Dedifferentiated amniotic fluid mesenchymal stem cell (primary cell): ENCODE results near the gene TMEM176B.

ENCODE experiments used
- DNase-seq: peaks from one replicate; pipeline ENCODE4 v3.0.0-alpha.2; 2016; ENCODE audit errors: extremely low spot score

The TMEM176B gene

GRCh38 chr7:150753239-150753638, 46.9 kb downstream of the TMEM176B start:
- DNase-seq, result no peak

- DNase-seq, result no peak
Observed at GRCh38 chr7:150751702-150752101, 48.5 kb downstream of the TMEM176B start.

- no peak for DNase-seq
Observed at GRCh38 chr7:150748376-150748775, 51.8 kb downstream of the TMEM176B start.

- DNase-seq, result no peak
Observed at GRCh38 chr7:150746921-150747320, 53.2 kb downstream of the TMEM176B start.

- DNase-seq, result no peak
Observed at GRCh38 chr7:150745876-150746275, 54.3 kb downstream of the TMEM176B start.

GRCh38 chr7:150745086-150745485, 55.1 kb downstream of the TMEM176B start:
- DNase-seq, result no peak

- no peak for DNase-seq
Observed at GRCh38 chr7:150744041-150744656, 56.0 kb downstream of the TMEM176B start.

- no peak for DNase-seq
Observed at GRCh38 chr7:150742286-150742968, 57.7 kb downstream of the TMEM176B start.
